ENCODE results near the gene PALLD.

Gene PALLD

GRCh38 chr4:168886351-168886750, 389.5 kb downstream of the PALLD start:
- DNase-seq, result no peak

- DNase-seq, result no peak
Measured at GRCh38 chr4:168887809-168888208, 391.0 kb downstream of the PALLD start.

GRCh38 chr4:168888715-168889215, 391.9 kb downstream of the PALLD start:
- DNase-seq, result no peak

- no peak for DNase-seq
Measured at GRCh38 chr4:168891086-168891485, 394.2 kb downstream of the PALLD start.

GRCh38 chr4:168891688-168892087, 394.8 kb downstream of the PALLD start:
- DNase-seq, result no peak

GRCh38 chr4:168892475-168892874, 395.6 kb downstream of the PALLD start:
- DNase-seq, result no peak

GRCh38 chr4:168893205-168893604, 396.4 kb downstream of the PALLD start:
- DNase-seq, result no peak

- no peak for DNase-seq
Measured at GRCh38 chr4:168893807-168894206, 397.0 kb downstream of the PALLD start.

GRCh38 chr4:168900080-168900479, 403.2 kb downstream of the PALLD start:
- DNase-seq, result no peak

- DNase-seq, result no peak
Measured at GRCh38 chr4:168907119-168907698, 410.4 kb downstream of the PALLD start.

GRCh38 chr4:168908093-168908492, 411.2 kb downstream of the PALLD start:
- DNase-seq, result no peak

GRCh38 chr4:168908851-168909273, 412.0 kb downstream of the PALLD start:
- no peak for DNase-seq

GRCh38 chr4:168914095-168914494, 417.2 kb downstream of the PALLD start:
- no peak for DNase-seq

- DNase-seq, result no peak
Measured at GRCh38 chr4:168917138-168917779, 420.4 kb downstream of the PALLD start.

GRCh38 chr4:168919706-168920324, 423.0 kb downstream of the PALLD start:
- no peak for DNase-seq

- no peak for DNase-seq
Measured at GRCh38 chr4:168920441-168921065, 423.7 kb downstream of the PALLD start.

GRCh38 chr4:168923526-168924194, 426.8 kb downstream of the PALLD start:
- peak; percentile 10 for DNase-seq

- no peak for DNase-seq
Measured at GRCh38 chr4:168924667-168925066, 427.8 kb downstream of the PALLD start.

- no peak for DNase-seq
Measured at GRCh38 chr4:168925789-168926490, 429.1 kb downstream of the PALLD start.

- no peak for DNase-seq
Measured at GRCh38 chr4:168928346-168928745, 431.5 kb downstream of the PALLD start.

- no peak for DNase-seq
Measured at GRCh38 chr4:168928875-168929274, 432.0 kb downstream of the PALLD start.

GRCh38 chr4:168930413-168931196, 433.8 kb downstream of the PALLD start:
- DNase-seq, result no peak

All from NCI-H510A (cell line).